HEK293 (cell line): ENCODE measurements around the gene UGT1A9.

ENCODE experiments used
- CTCF ChIP-seq: fragments of 450-650 bp; formaldehyde crosslinking; IDR thresholded peaks from 2 replicates; pipeline ENCODE4 v1.5.1; 2016; ENCODE audit warnings: missing biosample characterization, missing genetic modification characterization
- PATZ1 ChIP-seq: fragments of 450-650 bp; formaldehyde crosslinking; IDR thresholded peaks from 2 replicates; pipeline ENCODE4 v1.5.1; 2016; ENCODE audit warnings: missing biosample characterization, missing genetic modification characterization
- ZFP41 ChIP-seq: fragments of 450-650 bp; formaldehyde crosslinking; IDR thresholded peaks from 2 replicates; pipeline ENCODE4 v1.5.1; 2016; ENCODE audit warnings: missing biosample characterization, missing genetic modification characterization, borderline replicate concordance
- ZNF23 ChIP-seq: fragments of 450-650 bp; formaldehyde crosslinking; IDR thresholded peaks from 2 replicates; pipeline ENCODE4 v1.5.1; 2016; ENCODE audit warnings: missing biosample characterization, missing genetic modification characterization, borderline replicate concordance
- ZNF548 ChIP-seq: fragments of 450-650 bp; formaldehyde crosslinking; IDR thresholded peaks from 2 replicates; pipeline ENCODE4 v1.5.1; 2016; ENCODE audit warnings: missing biosample characterization, missing genetic modification characterization
- ZSCAN4 ChIP-seq: fragments of 450-650 bp; formaldehyde crosslinking; IDR thresholded peaks from 2 replicates; pipeline ENCODE4 v1.5.1; 2017; ENCODE audit warnings: missing biosample characterization, missing genetic modification characterization

- TF ChIP-seq PATZ1 (tag by site-specific recombination), result no peak
- TF ChIP-seq ZSCAN4 (tag by site-specific recombination), result no peak
- no peak for TF ChIP-seq CTCF (tag by site-specific recombination)
- TF ChIP-seq ZFP41 (tag by site-specific recombination), result no peak
- no peak for TF ChIP-seq ZNF23 (tag by site-specific recombination)
- no peak for TF ChIP-seq ZNF548 (tag by site-specific recombination)
These were observed 100.9 kb downstream of the UGT1A9 start for GRCh38 chr2:233772583-233772982.
